Naive thymus-derived CD4-positive, alpha-beta T cell (primary cell): ENCODE measurements around the gene ETV6. TPM values are rescaled to one million over a fixed set of nuclear protein-coding genes. Genes with fewer than 3 reads are reported as not detected.

Experiments used
- ATAC-seq: fragments of 150-1000 bp; cut with Tn5 transposase; 2 replicates; pipeline ENCODE4 v1.10.0; 2021; ENCODE audit warnings: mild to moderate bottlenecking, moderate library complexity
- CTCF ChIA-PET: fragments of 350-600 bp; sonication (Branson Sonifier 250); formaldehyde crosslinking; loops from one replicate; lab custom pipeline; 2021; ENCODE audit warnings: antibody characterized with exemption; lab: Charles Lee
- POLR2A ChIA-PET: fragments of 350-600 bp; sonication (Branson Sonifier 250); formaldehyde crosslinking; loops from one replicate; lab custom pipeline; 2021; ENCODE audit warnings: antibody characterized with exemption, inconsistent platforms; lab: Charles Lee
- DNase-seq, 9 donors: peaks; one replicate each; pipeline versions ENCODE4 v3.0.0 to v3.0.0-alpha.2; 2020 to 2022; ENCODE audit warnings: mixed read lengths in 1 of 9
- H3K27ac ChIP-seq: one replicate; pipeline ENCODE4 v1.7.0; 2013; ENCODE audit warnings: mild to moderate bottlenecking, low read depth, low read length, moderate library complexity
- H3K27me3 ChIP-seq, 2 donors: one replicate each; pipeline ENCODE4 v1.7.0; 2013; ENCODE audit warnings: low read length in 2 of 2, mild to moderate bottlenecking in 2 of 2, moderate library complexity in 2 of 2; ENCODE audit not compliant: control insufficient read depth in 2 of 2, insufficient read depth in 2 of 2
- H3K36me3 ChIP-seq, 3 experiments: 1 replicate in 2 of 3; 2 replicates in 1 of 3; pipeline ENCODE4 v1.7.0; 2013; ENCODE audit warnings: low read length in 3 of 3, mild to moderate bottlenecking in 3 of 3, moderate library complexity in 1 of 3; ENCODE audit not compliant: insufficient read depth in 3 of 3, control insufficient read depth in 2 of 3
- H3K4me1 ChIP-seq, 2 donors: one replicate each; pipeline ENCODE4 v1.7.0; 2013; ENCODE audit warnings: low read length in 2 of 2, mild to moderate bottlenecking in 2 of 2, moderate library complexity in 1 of 2; ENCODE audit not compliant: control insufficient read depth in 2 of 2, insufficient read depth in 2 of 2
- H3K4me3 ChIP-seq: 2 replicates; pipeline ENCODE4 v1.7.0; 2013; ENCODE audit warnings: mild to moderate bottlenecking, low read length
- H3K9me3 ChIP-seq, 3 experiments: 1 replicate in 2 of 3; 2 replicates in 1 of 3; pipeline ENCODE4 v1.7.0; 2013; ENCODE audit warnings: low read length in 3 of 3; ENCODE audit not compliant: control insufficient read depth in 2 of 3
- H3K27ac Mint-ChIP-seq, 9 donors: one replicate each; pipeline ENCODE4 v1.8.0; 2020 to 2022; ENCODE audit warnings: mixed read lengths in 9 of 9, mild to moderate bottlenecking in 8 of 9, moderate library complexity in 5 of 9, inconsistent platforms in 2 of 9
- H3K27me3 Mint-ChIP-seq, 5 donors: one replicate each; pipeline ENCODE4 v1.8.0; 2021 to 2022; ENCODE audit warnings: mixed read lengths in 5 of 5, mild to moderate bottlenecking in 1 of 5
- H3K36me3 Mint-ChIP-seq, 5 donors: one replicate each; pipeline ENCODE4 v1.8.0; 2020 to 2022; ENCODE audit warnings: mixed read lengths in 5 of 5, mild to moderate bottlenecking in 3 of 5, inconsistent platforms in 1 of 5
- H3K4me1 Mint-ChIP-seq, 7 donors: one replicate each; pipeline ENCODE4 v1.8.0; 2020 to 2022; ENCODE audit warnings: mixed read lengths in 7 of 7, mild to moderate bottlenecking in 3 of 7, inconsistent platforms in 1 of 7
- H3K4me3 Mint-ChIP-seq, 10 donors: one replicate each; pipeline ENCODE4 v1.8.0; 2020 to 2022; ENCODE audit warnings: mild to moderate bottlenecking in 10 of 10, mixed read lengths in 10 of 10, moderate library complexity in 6 of 10, inconsistent platforms in 2 of 10
- H3K9me3 Mint-ChIP-seq, 11 donors: one replicate each; pipeline ENCODE4 v1.8.0; 2020 to 2022; ENCODE audit warnings: mixed read lengths in 11 of 11, mild to moderate bottlenecking in 4 of 11, inconsistent platforms in 1 of 11, moderate library complexity in 1 of 11
- intact Hi-C, 2 donors: fragments of 100-400 bp; cut with micrococcal nuclease; formaldehyde crosslinking; loops; one replicate each; pipeline ENCODE4 v1.15.1; 2023
- polyA plus RNA-seq, 2 donors: library from polyadenylated mRNA; unstranded; fragments of 300-500 nt; fragmentation: Illumina TruSeq; gene quantifications; one replicate each; pipeline ENCODE4 v1.2.3, GENCODE V29; 2021
- total RNA-seq, 6 experiments: library from RNA in 5 of 6; stranded (reverse) in 5 of 6; gene quantifications; 1 replicate in 5 of 6; 2 replicates in 1 of 6; pipeline ENCODE4 v1.2.3 and lab custom pipeline; 2021 to 2026

Gene ETV6
- total and polyA plus RNA-seq, 7 experiments from 2014 or later, result 2.2 to 70.3 (median 25.3) TPM

GRCh38 chr12:11638315-11638916 is 11.1 kb upstream of the ETV6 start:
- no peaks in the 10 kb centered on the region for H3K27me3 ChIP-seq
- ATAC-seq (no peak), DNase-seq (no peak)
- no peak overlapping the region for H3K4me3 ChIP-seq
- Mint-ChIP-seq H3K36me3 (peaks cover 0 to 10% (median 0%) of the 10 kb centered on the region in 5 donors), H3K4me1 (no peaks in the 10 kb centered on the region), H3K27me3 (peaks cover 0 to 4% (median 0%) of the 10 kb centered on the region in 5 donors), H3K4me3 (no peak overlapping the region), H3K27ac (no peak overlapping the region), H3K9me3 (peaks cover 0 to 18% (median 0%) of the 10 kb centered on the region in 11 donors)
- H3K27ac ChIP-seq, result no peak overlapping the region
- intact Hi-C loops, result no loop called here
- ChIA-PET POLR2A (interaction anchor here (0.5 to 0.6 kb wide), 3 partner anchors 10 to 37 kb away, joined by 3 read pairs; partner anchors contain the start of gene ETV6), CTCF (interaction anchor here (0.8 kb wide), 1 partner anchor 57 kb away, joined by 3 read pairs; no protein-coding TSS in a partner anchor)
- H3K36me3 ChIP-seq, result no peaks in the 10 kb centered on the region
- H3K4me1 ChIP-seq, result no peaks in the 10 kb centered on the region
- H3K9me3 ChIP-seq, result peaks cover 0 to 4% (median 0%) of the 10 kb centered on the region in 3 experiments

DNA sequence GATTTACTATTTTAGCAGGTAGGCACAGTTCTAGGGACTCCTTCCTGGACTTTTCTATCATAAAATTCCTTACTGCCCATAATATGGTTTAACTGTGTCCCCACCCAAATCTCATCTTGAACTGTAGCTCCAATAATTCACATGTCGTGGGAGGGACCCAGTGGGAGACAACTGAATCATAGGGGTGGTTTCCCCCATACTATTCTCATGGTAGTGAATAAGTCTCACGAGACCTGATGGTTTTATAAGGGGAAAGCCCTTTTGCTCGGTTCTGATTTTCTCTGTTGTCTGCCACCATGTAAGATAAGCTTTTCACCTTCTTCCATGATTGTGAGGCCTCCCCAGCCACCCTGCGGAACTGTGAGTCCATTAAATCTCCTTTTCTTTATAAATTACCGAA is 10.0 kb upstream of the ETV6 start:
- H3K4me3 ChIP-seq, result no peak overlapping the region
- no peaks in the 10 kb centered on the region for H3K4me1 Mint-ChIP-seq
- H3K9me3 Mint-ChIP-seq, result peaks cover 0 to 18% (median 0%) of the 10 kb centered on the region in 11 donors
- H3K27me3 Mint-ChIP-seq, result no peaks in the 10 kb centered on the region
- DNase-seq (no peak), ATAC-seq (no peak)
- ChIA-PET POLR2A (no interaction called here), CTCF (interaction anchor here (0.8 kb wide), 1 partner anchor 58 kb away, joined by 3 read pairs; no protein-coding TSS in a partner anchor)
- H3K36me3 ChIP-seq, result no peaks in the 10 kb centered on the region
- no peaks in the 10 kb centered on the region for H3K27me3 ChIP-seq
- peaks cover 0 to 4% (median 0%) of the 10 kb centered on the region in 3 experiments for H3K9me3 ChIP-seq
- no peak overlapping the region for H3K27ac Mint-ChIP-seq
- H3K27ac ChIP-seq, result no peak overlapping the region
- intact Hi-C loops, result no loop called here
- no peaks in the 10 kb centered on the region for H3K4me1 ChIP-seq
- H3K4me3 Mint-ChIP-seq, result no peak overlapping the region
- peaks cover 0 to 9% (median 0%) of the 10 kb centered on the region in 5 donors for H3K36me3 Mint-ChIP-seq

DNA sequence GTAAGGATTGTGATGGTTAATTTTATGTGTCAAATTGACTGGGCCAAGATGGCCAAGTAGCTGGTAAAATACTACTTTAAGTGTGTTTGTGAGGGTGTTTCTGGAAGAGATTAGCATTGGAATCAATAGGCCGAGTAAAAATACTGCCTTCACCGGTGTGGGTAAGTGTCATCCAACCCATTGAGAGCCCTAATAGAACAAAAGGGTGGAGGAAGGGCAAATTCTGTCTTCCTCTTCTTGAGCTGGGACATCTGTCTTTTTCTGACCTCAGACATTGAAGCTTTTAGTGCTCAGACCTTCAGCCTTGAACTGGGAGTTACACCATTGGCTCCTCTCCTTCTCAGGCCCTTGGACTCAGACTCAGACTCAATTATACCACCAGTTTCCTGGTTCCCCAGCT is 8.0 kb upstream of the ETV6 start:
- Mint-ChIP-seq H3K27ac (no peak overlapping the region), H3K36me3 (peaks cover 0 to 5% (median 0%) of the 10 kb centered on the region in 5 donors), H3K4me3 (no peak overlapping the region), H3K9me3 (peaks cover 0 to 11% (median 0%) of the 10 kb centered on the region in 11 donors), H3K4me1 (peaks cover 0 to 3% (median 0%) of the 10 kb centered on the region in 7 donors), H3K27me3 (no peaks in the 10 kb centered on the region)
- ATAC-seq (no peak), DNase-seq (no peak)
- intact Hi-C loops, result no loop called here
- no peak overlapping the region for H3K27ac ChIP-seq
- no peaks in the 10 kb centered on the region for H3K36me3 ChIP-seq
- no peak overlapping the region for H3K4me3 ChIP-seq
- CTCF ChIA-PET, result interaction anchor here (1.0 kb wide), 1 partner anchor 10 kb away, joined by 3 read pairs; no protein-coding TSS in a partner anchor
- H3K27me3 ChIP-seq, result no peaks in the 10 kb centered on the region
- POLR2A ChIA-PET, result interaction anchor here (0.6 kb wide), 1 partner anchor 8 kb away, joined by 3 read pairs; no protein-coding TSS in a partner anchor
- H3K9me3 ChIP-seq, result no peaks in the 10 kb centered on the region
- no peaks in the 10 kb centered on the region for H3K4me1 ChIP-seq

- H3K9me3 ChIP-seq, result no peaks in the 10 kb centered on the region
- CTCF ChIA-PET, result no interaction called here
These were observed 6.7 kb upstream of the ETV6 start for GRCh38 chr12:11642785-11643184.

GRCh38 chr12:11645391-11645790 is 4.1 kb upstream of the ETV6 start:
- ChIA-PET POLR2A (interaction anchor here (0.6 kb wide), 1 partner anchor 92 kb away, joined by 3 read pairs; no protein-coding TSS in a partner anchor), CTCF (interaction anchor here (0.7 to 1.0 kb wide), 2 partner anchors 23 to 1167 kb away, joined by 3 read pairs; no protein-coding TSS in a partner anchor)
- Histone ChIP-seq H3K36me3 (peaks cover 0 to 3% (median 0%) of the 10 kb centered on the region in 3 experiments), H3K27ac (no peak overlapping the region), H3K9me3 (no peaks in the 10 kb centered on the region), H3K4me3 (no peak overlapping the region), H3K27me3 (no peaks in the 10 kb centered on the region), H3K4me1 (no peaks in the 10 kb centered on the region)
- Mint-ChIP-seq H3K27me3 (no peaks in the 10 kb centered on the region), H3K36me3 (peaks cover 0 to 7% (median 0%) of the 10 kb centered on the region in 5 donors), H3K27ac (no peak overlapping the region), H3K9me3 (peaks cover 0 to 6% (median 0%) of the 10 kb centered on the region in 11 donors), H3K4me1 (peaks cover 0 to 14% (median 7%) of the 10 kb centered on the region in 7 donors), H3K4me3 (no peak overlapping the region)
- intact Hi-C loops, result loop anchor here in 1 of 2 donors (5.0 kb wide), 1 partner anchor 1033 kb away; the partner anchor contains the start of gene MAGOHB
- ATAC-seq, result no peak
- no peak for DNase-seq

More at GRCh38 chr12:11642785-11643184, 6.7 kb upstream of the ETV6 start:
- peaks cover 0 to 10% (median 4%) of the 10 kb centered on the region in 7 donors for H3K4me1 Mint-ChIP-seq
- ATAC-seq (no peak), DNase-seq (no peak)
- POLR2A ChIA-PET, result no interaction called here
- H3K36me3 Mint-ChIP-seq, result peaks cover 0 to 5% (median 0%) of the 10 kb centered on the region in 5 donors
- intact Hi-C loops, result no loop called here
- H3K4me1 ChIP-seq, result no peaks in the 10 kb centered on the region
- peaks cover 0 to 11% (median 0%) of the 10 kb centered on the region in 11 donors for H3K9me3 Mint-ChIP-seq
- no peak overlapping the region for H3K4me3 ChIP-seq
- H3K36me3 ChIP-seq, result no peaks in the 10 kb centered on the region
- H3K27me3 Mint-ChIP-seq, result no peaks in the 10 kb centered on the region
- H3K27me3 ChIP-seq, result no peaks in the 10 kb centered on the region
- no peak overlapping the region for H3K27ac ChIP-seq
- H3K4me3 Mint-ChIP-seq, result no peak overlapping the region
- H3K27ac Mint-ChIP-seq, result peak overlapping the region in 1 of 9 donors; percentile 39

GRCh38 chr12:11648514-11649412 is 711 bp upstream of the ETV6 start:
- Mint-ChIP-seq H3K9me3 (no peaks in the 10 kb centered on the region), H3K36me3 (peaks cover 0 to 11% (median 0%) of the 10 kb centered on the region in 5 donors), H3K4me3 (peak overlapping the region; percentile 82 to 99 (median 98)), H3K27me3 (no peaks in the 10 kb centered on the region), H3K4me1 (peaks cover 24 to 46% (median 33%) of the 10 kb centered on the region in 7 donors), H3K27ac (peak overlapping the region; percentile 91 to 99 (median 95))
- H3K9me3 ChIP-seq, result no peaks in the 10 kb centered on the region
- ChIA-PET POLR2A (interaction anchor here (0.5 to 2.1 kb wide), 6 partner anchors 10 to 709 kb away, joined by 3 to 11 read pairs (median 3); no protein-coding TSS in a partner anchor), CTCF (interaction anchor here (0.6 to 1.0 kb wide), 3 partner anchors 150 to 361 kb away, joined by 3 to 5 read pairs (median 3); no protein-coding TSS in a partner anchor)
- intact Hi-C loops, result loop anchor here (1.0 to 5.0 kb wide), 12 partner anchors 26 to 1077 kb away; partner anchors contain the start of genes BORCS5 (in 2 of the 2), MAGOHB (in 1 of the 2) and SMIM10L1 (in 1 of the 2)
- no peaks in the 10 kb centered on the region for H3K27me3 ChIP-seq
- peaks cover 6 to 22% of the 10 kb centered on the region in 2 donors for H3K4me1 ChIP-seq
- H3K27ac ChIP-seq, result peak overlapping the region; percentile 90
- H3K36me3 ChIP-seq, result peaks cover 0 to 3% (median 0%) of the 10 kb centered on the region in 3 experiments
- ATAC-seq (peak; percentile 57), DNase-seq (peak in 6 of 9 donors; percentile 44 to 77 (median 70))
- H3K4me3 ChIP-seq, result peak overlapping the region; percentile 76
